OCI-LY3 (cell line): ENCODE results near the gene CHD2.
A peak's percentile ranks its signal among the peaks of the same experiment; 100 is the strongest.

Experiments
- H2AFZ ChIP-seq: fragments of 200-600, 300-600 bp; shearing (Covaris generic); 2 replicates; pipeline ENCODE4 v1.6.0; 2014; ENCODE audit warnings: antibody characterized with exemption, low read depth, low read length
- H3K27ac ChIP-seq: fragments of 200-600, 300-600 bp; sonication (generic); 2 replicates; pipeline ENCODE4 v1.5.1; 2014; ENCODE audit warnings: mild to moderate bottlenecking, low read length, moderate library complexity, mixed read lengths
- H3K27me3 ChIP-seq: fragments of 200-600, 300-600 bp; sonication (generic); 2 replicates; pipeline ENCODE4 v1.6.1; 2014; ENCODE audit warnings: low read depth, low read length, mixed read lengths
- H3K36me3 ChIP-seq: fragments of 200-600, 300-600 bp; sonication (generic); replicated peaks from 2 replicates; pipeline ENCODE3; 2014; ENCODE audit warnings: low read depth, low read length, mixed read lengths
- H3K4me1 ChIP-seq: fragments of 300-600, 200-600 bp; sonication (generic); 2 replicates; pipeline ENCODE4 v1.6.1; 2014; ENCODE audit warnings: low read length, mixed read lengths
- H3K4me2 ChIP-seq: fragments of 200-600, 300-600 bp; sonication (generic); 2 replicates; pipeline ENCODE4 v1.6.1; 2014; ENCODE audit warnings: low read length, mixed read lengths
- H3K4me3 ChIP-seq: fragments of 300-600, 200-600 bp; sonication (generic); 2 replicates; pipeline ENCODE4 v1.5.1; 2014; ENCODE audit warnings: antibody characterized with exemption, mild to moderate bottlenecking, low read length, moderate library complexity
- H3K79me2 ChIP-seq: fragments of 300-600, 200-600 bp; shearing (Covaris generic); 2 replicates; pipeline ENCODE4 v1.6.1; 2014; ENCODE audit warnings: mild to moderate bottlenecking, low read length, mixed read lengths
- H3K9ac ChIP-seq: fragments of 300-600, 200-600 bp; shearing (Covaris generic); 2 replicates; pipeline ENCODE4 v1.6.0; 2014; ENCODE audit warnings: mild to moderate bottlenecking, low read length, moderate library complexity
- H3K9me3 ChIP-seq: fragments of 200-600, 300-600 bp; shearing (Covaris generic); 2 replicates; pipeline ENCODE4 v1.6.1; 2014; ENCODE audit warnings: low read length, mixed read lengths; ENCODE audit not compliant: insufficient read depth
- H4K20me1 ChIP-seq: fragments of 200-600, 300-600 bp; sonication (generic); 2 replicates; pipeline ENCODE4 v1.6.1; 2016; ENCODE audit warnings: low read length, mixed read lengths; ENCODE audit not compliant: insufficient read depth
- EZH2phosphoT487 ChIP-seq: fragments of 200-600 bp; shearing (Covaris generic); IDR thresholded peaks from 2 replicates; pipeline ENCODE4 v1.6.1; 2018; ENCODE audit warnings: antibody characterized with exemption, mixed run types, low read depth
- TF ChIP-seq, protein P1 (sequence below): fragments of 200-600, 300-600 bp; sonication (generic); IDR thresholded peaks from 2 replicates; pipeline ENCODE4 v1.5.1; 2014; ENCODE audit warnings: antibody characterized with exemption, low read length, low read depth

The CHD2 gene

DNA sequence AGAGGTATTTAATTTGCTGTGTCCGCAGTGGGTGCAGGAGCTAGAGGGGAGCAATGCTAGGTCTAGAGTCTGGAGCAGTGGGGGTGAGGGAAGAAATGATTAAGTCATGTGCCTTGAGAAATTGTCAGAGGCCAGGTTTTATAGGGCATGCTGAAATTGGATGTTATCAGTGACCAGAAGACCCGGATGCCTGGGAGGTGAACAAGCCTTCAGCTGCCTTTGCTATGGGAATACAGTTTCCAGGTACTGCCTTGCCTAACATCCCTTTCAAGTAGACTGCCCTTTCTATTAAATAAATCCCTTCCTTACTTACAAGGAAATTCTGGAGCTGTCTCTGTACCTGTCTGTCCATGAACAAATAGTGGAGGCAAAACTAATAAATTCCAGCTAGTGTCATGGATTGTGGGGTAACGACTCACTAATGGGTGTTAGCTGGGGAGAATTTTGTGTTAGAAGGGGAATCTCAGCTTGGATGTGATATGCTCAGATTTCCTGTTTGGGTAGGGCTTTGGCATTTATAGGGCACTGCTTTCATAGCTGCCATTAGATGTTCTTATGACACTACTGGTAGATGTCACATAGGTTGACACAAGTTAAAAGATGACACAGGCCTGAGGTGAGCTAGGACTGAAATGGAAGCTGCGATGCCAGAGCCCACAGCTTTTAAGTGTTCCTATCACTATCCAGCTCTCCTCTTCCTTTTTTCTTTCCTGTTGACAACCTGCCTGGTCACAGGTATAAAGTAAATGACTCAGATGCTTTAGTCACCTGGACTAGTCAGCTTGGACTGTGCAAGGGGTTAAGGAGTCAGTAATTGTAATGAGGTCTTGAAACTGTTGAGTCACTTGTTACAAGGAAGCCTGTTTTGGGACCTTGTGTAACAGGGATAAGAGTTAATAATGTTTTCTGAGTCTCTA lies 21.3 kb downstream of the CHD2 start:
- H3K4me2 ChIP-seq: peak overlapping the region; percentile 55
- peak overlapping the region; percentile 23 for H3K4me3 ChIP-seq
- peak overlapping the region; percentile 64 for H3K27ac ChIP-seq
- H3K9ac ChIP-seq: no peak overlapping the region
- peaks cover 56% of the 10 kb centered on the region for H3K36me3 ChIP-seq
- H3K4me1 ChIP-seq: peaks cover 44% of the 10 kb centered on the region
- H3K9me3 ChIP-seq: no peaks in the 10 kb centered on the region
- H4K20me1 ChIP-seq: peaks cover 42% of the 10 kb centered on the region; the same call in 1 of the 2 replicates
- H3K79me2 ChIP-seq: peaks cover 100% of the 10 kb centered on the region
- H2AFZ ChIP-seq: no peak overlapping the region
- no peaks in the 10 kb centered on the region for H3K27me3 ChIP-seq
- TF ChIP-seq, protein P1, sequence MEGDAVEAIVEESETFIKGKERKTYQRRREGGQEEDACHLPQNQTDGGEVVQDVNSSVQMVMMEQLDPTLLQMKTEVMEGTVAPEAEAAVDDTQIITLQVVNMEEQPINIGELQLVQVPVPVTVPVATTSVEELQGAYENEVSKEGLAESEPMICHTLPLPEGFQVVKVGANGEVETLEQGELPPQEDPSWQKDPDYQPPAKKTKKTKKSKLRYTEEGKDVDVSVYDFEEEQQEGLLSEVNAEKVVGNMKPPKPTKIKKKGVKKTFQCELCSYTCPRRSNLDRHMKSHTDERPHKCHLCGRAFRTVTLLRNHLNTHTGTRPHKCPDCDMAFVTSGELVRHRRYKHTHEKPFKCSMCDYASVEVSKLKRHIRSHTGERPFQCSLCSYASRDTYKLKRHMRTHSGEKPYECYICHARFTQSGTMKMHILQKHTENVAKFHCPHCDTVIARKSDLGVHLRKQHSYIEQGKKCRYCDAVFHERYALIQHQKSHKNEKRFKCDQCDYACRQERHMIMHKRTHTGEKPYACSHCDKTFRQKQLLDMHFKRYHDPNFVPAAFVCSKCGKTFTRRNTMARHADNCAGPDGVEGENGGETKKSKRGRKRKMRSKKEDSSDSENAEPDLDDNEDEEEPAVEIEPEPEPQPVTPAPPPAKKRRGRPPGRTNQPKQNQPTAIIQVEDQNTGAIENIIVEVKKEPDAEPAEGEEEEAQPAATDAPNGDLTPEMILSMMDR: no peak
- no peak for TF ChIP-seq EZH2phosphoT487

- Histone ChIP-seq H3K36me3 (peaks cover 64% of the 10 kb centered on the region), H3K79me2 (peaks cover 98% of the 10 kb centered on the region), H3K27me3 (no peaks in the 10 kb centered on the region), H3K4me2 (peak overlapping the region; percentile 55), H3K4me3 (peak overlapping the region; percentile 23), H2AFZ (no peak overlapping the region), H3K27ac (peak overlapping the region; percentile 64), H4K20me1 (peaks cover 42% of the 10 kb centered on the region; the same call in 1 of the 2 replicates), H3K4me1 (peaks cover 41% of the 10 kb centered on the region), H3K9ac (peak overlapping the region; percentile 25; the same call in 1 of the 2 replicates), H3K9me3 (no peaks in the 10 kb centered on the region)
- TF ChIP-seq EZH2phosphoT487: no peak
- TF ChIP-seq, protein P1: no peak
Measured at GRCh38 chr15:92922418-92923002, 22.4 kb downstream of the CHD2 start.

GRCh38 chr15:92924216-92924615 lies 24.1 kb downstream of the CHD2 start:
- H3K36me3 ChIP-seq: peaks cover 79% of the 10 kb centered on the region
- H3K4me1 ChIP-seq: peaks cover 34% of the 10 kb centered on the region
- no peak overlapping the region for H3K27ac ChIP-seq
- no peak overlapping the region for H3K9ac ChIP-seq
- no peak overlapping the region for H3K4me2 ChIP-seq
- no peaks in the 10 kb centered on the region for H3K9me3 ChIP-seq
- peaks cover 95% of the 10 kb centered on the region for H3K79me2 ChIP-seq
- H4K20me1 ChIP-seq: peaks cover 42% of the 10 kb centered on the region; the same call in 1 of the 2 replicates
- TF ChIP-seq, protein P1: no peak
- H3K4me3 ChIP-seq: no peak overlapping the region
- H2AFZ ChIP-seq: no peak overlapping the region
- no peaks in the 10 kb centered on the region for H3K27me3 ChIP-seq

DNA sequence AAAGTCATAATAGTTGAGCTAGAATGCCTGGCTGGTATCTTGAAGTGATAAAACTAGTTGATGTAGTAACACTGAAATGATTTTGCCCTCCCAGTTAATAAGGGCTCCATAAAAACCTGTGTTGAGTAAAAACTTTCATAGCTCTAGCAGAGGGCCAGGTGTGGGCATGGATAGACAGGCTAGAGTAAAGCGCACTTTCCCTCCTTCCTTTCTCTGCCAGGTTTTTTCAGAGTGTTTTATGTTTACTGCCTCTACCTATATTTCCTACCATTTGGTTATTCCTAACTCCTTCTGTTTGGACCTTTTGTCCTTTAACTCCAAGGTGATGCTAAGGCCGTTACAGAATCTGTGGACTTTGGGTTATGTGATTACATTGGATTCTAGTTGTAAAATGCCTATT lies 25.3 kb downstream of the CHD2 start:
- Histone ChIP-seq H2AFZ (no peak overlapping the region), H3K9ac (no peak overlapping the region), H4K20me1 (peaks cover 36% of the 10 kb centered on the region; the same call in 1 of the 2 replicates), H3K4me1 (peaks cover 25% of the 10 kb centered on the region), H3K4me2 (no peak overlapping the region), H3K4me3 (no peak overlapping the region), H3K9me3 (no peaks in the 10 kb centered on the region), H3K79me2 (peaks cover 89% of the 10 kb centered on the region), H3K27me3 (no peaks in the 10 kb centered on the region), H3K27ac (no peak overlapping the region), H3K36me3 (peaks cover 83% of the 10 kb centered on the region)
- TF ChIP-seq, protein P1: no peak
- no peak for TF ChIP-seq EZH2phosphoT487
